Activated CD4-positive, CD25-positive, alpha-beta regulatory T cell treated with anti-CD3 and anti-CD28 coated beads, Interleukin-2, amount 50 U/mL, for 72 hours (primary cell): Measurements from ENCODE around the gene SYCP2L.
"Not testable (repeated sequence)": the region's sequence is repeated elsewhere in the genome, so short reads cannot be mapped to it uniquely, and the experiment has no call there.

Experiments
- DNase-seq: peaks from one replicate; pipeline ENCODE4 v3.0.0; 2021

The SYCP2L gene

DNA sequence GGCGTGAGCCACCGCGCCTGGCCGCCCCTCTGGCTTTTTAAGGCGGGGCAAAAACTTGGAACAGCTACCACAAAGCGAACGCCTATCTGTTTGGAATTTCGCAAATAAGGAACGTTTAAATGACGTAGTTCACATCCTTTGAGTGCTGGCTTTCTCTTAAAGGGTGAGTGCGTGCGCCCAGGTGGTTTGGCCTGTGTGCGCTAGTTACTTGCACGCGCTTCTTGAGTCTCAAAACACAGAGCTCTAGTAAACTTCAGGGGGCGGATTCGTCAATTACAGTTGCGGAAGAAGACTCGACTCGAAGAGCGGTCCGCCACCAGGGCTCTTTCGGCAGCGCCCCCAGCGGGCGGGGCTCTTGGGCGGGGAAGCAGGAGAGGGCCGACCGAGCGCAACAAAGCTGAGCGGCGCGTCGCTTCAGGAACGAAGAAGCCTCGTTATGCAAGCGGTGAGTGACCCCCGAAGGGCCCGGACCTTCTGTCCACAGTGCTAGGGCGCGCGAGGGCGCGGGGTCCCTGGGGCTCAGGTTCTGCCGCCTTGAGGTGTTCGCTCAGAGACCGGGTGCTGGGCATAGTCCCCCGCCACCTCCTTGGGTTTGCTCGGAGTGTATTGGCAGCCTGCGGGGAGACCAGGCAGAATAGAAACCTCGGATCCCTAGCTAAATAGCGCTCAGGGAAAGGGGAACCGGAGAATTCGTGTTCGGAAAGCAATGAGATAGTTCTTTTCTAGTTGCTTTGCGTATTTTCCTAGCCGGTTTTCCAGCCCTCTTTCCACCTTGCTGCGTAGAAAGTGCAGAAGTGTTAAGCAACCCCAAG is at the start of gene SYCP2L:
SYCP2L (plus strand) TSS at position 362 of the 812 bp plus-strand sequence; CDS start at position 437, 75 bp downstream.
- DNase-seq = no peak

DNA sequence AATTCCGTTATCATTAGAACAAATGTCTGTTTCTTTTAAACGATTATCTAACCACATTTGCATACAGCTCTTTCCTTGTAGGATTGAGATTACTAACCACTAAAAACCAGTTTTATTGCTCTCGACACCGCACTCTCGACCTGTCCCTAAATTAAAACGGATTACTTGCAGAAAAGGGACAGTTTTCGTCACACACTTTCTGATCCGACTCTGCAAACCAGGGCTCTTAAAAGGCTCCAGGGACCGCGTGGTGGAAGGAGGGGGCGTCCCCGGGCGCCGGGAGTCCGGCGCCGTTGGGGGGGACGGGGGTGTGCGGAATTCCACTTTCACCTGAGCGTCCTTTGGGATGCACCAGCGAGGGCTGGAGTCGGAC is 49.2 kb upstream of the SYCP2L start:
- peak; percentile 32 for DNase-seq

DNA sequence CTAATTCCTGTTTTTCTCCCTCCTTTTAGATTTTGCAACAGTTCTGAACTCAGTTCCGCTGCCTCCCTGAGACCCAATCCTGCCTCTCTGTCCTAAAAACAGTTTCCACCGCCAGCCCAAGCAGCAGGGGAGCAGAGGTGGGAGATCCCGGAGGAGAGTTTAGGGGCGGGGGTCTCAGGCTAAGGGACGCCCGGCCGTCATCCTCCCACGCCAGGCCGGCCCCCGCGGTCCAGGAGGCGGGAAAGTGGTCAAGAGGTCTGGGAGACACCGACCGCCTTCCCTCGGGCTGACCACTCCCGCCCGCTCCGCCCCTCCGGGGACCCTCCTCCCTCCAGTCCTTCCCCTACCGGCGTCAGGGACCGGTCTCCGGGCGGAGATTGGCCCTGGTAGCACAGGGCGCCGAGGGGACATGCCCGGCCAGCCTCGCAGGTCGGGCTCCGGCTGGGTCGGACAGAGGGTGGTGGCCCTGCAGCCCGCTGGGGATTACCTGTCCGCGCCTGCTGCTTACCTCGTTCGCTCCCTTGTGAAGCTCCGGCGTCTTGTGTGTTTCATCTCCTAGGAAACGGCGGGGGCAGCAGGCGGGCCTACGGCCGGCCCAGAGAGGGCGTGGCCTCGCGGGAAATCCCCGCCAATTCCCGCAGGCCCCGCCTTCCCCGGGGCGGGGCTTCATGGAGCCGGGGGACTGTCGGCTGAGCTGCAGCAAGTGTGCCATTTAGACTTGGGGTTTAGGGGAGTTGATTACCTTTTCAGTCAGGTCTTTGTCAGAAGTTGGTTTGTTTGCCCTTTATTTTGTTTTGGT is 48.7 kb upstream of the SYCP2L start, which contains the start of gene MAK:
MAK (minus strand) TSS at position 545 of the 799 bp plus-strand sequence. CDS start 7,891 bp downstream, outside the sequence.
- peak; percentile 87 for DNase-seq

DNA sequence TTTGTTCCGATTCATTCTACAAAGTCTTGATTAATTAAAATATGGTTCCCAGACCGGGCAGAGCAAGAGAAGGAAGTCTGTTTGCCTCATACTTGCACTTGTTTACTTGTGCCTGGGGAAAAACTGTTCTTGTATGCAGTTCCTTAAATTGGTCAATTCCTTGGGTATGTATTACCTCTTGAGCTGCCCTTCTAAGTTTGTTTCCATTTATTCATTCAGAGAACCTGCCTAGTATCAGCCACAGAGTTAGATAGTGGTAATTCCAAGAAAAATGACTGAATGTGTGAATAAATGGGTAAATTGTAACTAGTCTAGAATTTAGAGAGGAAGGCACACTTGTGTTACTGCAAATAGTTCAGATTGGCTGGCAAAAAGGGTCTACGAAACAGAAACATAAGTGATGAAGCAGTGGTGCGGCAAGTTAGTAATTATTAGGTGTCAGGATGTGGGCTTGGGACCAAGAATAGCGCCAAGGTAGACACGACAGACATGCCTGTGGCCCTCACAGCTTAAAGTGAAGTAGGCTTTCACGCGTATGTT is 48.0 kb upstream of the SYCP2L start:
- DNase-seq = no peak

DNA sequence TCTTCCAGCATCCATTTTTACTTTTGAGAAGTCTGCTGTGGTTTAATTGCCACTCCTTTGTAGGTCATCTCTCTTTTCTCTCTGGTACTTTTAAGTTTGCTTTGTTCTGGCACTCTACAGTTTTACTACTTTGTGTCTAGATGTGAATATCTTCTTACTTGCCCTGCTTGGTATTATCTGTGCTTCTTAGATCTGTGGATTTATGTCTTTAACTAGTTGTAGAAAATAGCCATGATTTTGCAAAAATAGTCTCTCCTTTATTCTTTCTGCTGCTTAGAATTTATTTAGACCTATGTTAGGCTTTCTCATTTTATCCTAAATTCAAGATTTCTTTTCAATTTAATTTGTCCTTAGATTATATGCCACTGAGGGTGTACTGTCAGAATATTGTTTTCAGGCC is 43.3 kb upstream of the SYCP2L start:
- DNase-seq = no peak

GRCh38 chr6:10847684-10848083 is 39.2 kb upstream of the SYCP2L start:
- DNase-seq = no peak

DNA sequence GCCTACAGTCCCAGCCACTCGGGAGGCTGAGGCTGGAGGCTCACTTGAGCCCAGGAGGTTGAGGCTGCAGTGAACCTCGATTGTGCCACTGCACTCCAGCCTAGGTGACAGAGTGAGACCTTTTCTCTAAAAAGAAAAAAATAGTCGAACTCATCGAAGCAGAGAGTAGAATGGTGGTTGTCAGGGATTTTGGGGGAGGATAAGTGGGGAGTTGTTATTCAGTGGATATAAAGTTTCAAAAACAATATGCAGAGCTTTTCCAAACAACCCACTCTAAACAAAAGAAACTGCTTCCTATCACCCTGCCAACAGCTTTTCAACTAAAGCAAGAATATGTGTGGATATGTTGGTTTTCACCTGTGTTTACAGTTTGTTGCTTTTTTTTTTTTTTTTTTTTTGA is 37.0 kb upstream of the SYCP2L start:
- no peak for DNase-seq

GRCh38 chr6:10850728-10851127 is 36.1 kb upstream of the SYCP2L start:
- DNase-seq = no peak

GRCh38 chr6:10852361-10852960 is 34.4 kb upstream of the SYCP2L start:
- no peak for DNase-seq

DNA sequence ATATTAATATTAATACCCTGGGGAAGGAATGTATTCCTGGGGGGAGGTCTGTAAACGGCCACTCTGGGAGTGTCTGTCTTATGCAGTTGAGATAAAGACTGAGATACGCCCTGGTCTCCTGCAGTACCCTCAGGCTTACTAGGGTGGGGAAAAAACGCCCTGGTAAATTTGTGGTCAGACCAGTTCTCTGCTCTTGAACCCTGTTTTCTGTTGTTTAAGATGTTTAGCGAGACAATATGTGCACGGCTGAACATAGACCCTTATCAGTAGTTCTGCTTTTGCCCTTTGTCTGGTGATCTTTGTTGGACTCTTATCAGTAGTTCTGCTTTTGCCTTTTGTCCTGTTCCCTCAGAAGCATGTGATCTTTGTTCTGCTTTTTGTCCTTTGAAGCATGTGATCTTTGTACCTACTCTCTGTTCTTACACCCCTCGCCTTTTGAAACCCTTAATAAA is 33.0 kb upstream of the SYCP2L start:
- not testable (repeated sequence) for DNase-seq

- DNase-seq = no peak
Observed at GRCh38 chr6:10854922-10855632, 31.8 kb upstream of the SYCP2L start.

DNA sequence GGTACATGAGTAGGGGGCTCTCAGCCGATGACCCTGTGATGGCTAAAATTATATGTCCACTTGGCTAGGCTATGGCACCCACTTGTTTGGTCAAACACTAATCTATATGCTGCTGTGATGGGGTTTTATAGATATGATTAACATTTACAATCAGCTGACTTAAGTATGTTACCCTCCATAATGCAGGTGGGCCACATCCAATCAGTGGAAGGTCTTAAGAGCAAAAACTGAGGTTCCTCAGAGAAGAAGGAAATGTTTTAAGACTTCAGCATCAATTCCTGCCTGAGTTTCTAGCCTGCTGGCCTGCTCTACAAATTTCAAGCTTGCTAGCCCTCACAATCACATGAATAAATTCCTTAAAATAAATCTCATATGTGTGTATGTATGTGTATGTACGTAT is 29.6 kb upstream of the SYCP2L start:
- DNase-seq = no peak

GRCh38 chr6:10861086-10861485 is 25.8 kb upstream of the SYCP2L start:
- DNase-seq = no peak

GRCh38 chr6:10862361-10862760 is 24.5 kb upstream of the SYCP2L start:
- no peak for DNase-seq

- not testable (repeated sequence) for DNase-seq
Observed at GRCh38 chr6:10863031-10863430, 23.8 kb upstream of the SYCP2L start.

- not testable (repeated sequence) for DNase-seq
Observed at GRCh38 chr6:10866709-10867108, 20.1 kb upstream of the SYCP2L start.

- no peak for DNase-seq
Observed at GRCh38 chr6:10867952-10868351, 18.9 kb upstream of the SYCP2L start.

GRCh38 chr6:10873374-10873773 is 13.5 kb upstream of the SYCP2L start:
- no peak for DNase-seq

DNA sequence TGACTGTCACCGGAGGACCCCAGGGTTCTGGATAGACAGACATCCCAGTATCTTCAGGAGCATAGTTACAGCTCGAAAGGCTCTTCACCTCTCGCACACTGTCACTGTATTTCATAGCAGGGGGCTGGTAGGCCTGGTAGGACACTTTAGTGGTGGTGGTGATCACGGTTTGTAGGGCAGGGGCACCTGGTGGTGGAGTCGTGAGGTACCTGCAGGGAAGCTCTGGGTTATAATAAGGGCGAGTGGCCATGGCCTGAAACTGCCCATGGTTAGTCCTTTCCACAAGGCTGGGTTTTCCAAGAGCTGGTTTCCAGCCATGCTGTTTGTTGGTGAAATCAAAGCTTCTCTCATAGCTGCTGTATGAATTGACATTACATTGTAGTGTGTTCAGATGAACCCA is 12.6 kb upstream of the SYCP2L start:
- no peak for DNase-seq

DNA sequence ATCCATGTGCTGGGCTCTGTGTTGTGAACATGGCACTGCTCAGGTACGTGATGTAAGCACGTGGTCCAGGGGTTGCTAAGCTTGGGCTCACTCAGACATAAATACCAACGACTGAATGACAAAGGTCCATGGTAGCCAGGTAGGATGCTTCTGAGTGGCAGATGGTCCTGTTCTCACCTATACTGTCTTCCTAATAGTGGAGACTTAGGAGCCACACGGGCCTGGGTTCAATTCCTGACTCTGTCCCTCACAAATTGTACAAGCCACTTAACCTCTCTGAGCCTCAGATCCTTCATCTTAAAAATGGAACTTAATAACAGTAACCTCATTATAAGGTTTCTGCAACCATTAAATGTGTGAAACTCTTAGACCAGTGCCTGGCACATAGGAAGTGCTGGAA is 11.8 kb upstream of the SYCP2L start:
- DNase-seq = no peak

GRCh38 chr6:10877012-10877411 is 9.8 kb upstream of the SYCP2L start:
- DNase-seq = no peak

DNA sequence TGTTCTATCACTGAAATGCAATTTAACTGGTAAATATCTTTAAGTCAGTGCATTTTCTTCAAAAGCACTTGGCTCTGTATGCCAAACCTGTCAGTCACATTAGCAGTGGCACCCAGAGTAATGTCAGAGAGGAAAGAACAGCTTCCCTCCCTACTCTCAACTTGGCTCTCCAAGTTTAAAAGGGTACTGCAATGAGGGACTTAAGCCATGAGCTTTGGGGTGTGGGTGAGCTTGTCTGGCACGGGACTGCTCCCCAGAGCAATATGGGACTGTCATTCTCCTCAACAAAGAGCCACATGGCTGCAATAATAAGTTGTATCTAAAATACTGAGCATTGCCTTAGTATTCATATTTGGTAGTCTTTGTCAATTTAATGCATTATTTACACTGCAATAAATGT is 9.0 kb upstream of the SYCP2L start:
- no peak for DNase-seq

DNA sequence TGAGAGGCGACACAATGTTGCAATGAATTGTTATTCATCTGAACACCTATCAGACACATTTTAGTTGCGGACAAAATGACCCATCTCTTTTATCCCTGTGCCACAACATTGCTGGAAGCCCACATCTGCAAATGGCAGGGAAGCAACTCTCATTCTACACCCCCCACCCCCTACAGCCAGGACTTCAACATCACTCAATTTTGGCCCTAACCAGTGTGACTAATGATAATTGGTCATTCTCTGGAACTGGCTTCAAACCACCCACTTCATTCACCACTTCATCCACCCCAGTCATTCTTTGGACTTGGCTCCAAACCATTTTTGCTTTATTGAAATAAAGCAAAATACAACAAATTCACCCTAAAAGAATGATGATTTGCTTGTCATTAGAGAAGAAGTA is 6.5 kb upstream of the SYCP2L start:
- no peak for DNase-seq
